ENCODE measurements around the gene JCAD. TPM values are rescaled to one million over a fixed set of nuclear protein-coding genes. Genes with fewer than 3 reads are reported as not detected.
A peak's percentile ranks its signal among the peaks of the same experiment; 100 is the strongest.

Gene JCAD, protein sequence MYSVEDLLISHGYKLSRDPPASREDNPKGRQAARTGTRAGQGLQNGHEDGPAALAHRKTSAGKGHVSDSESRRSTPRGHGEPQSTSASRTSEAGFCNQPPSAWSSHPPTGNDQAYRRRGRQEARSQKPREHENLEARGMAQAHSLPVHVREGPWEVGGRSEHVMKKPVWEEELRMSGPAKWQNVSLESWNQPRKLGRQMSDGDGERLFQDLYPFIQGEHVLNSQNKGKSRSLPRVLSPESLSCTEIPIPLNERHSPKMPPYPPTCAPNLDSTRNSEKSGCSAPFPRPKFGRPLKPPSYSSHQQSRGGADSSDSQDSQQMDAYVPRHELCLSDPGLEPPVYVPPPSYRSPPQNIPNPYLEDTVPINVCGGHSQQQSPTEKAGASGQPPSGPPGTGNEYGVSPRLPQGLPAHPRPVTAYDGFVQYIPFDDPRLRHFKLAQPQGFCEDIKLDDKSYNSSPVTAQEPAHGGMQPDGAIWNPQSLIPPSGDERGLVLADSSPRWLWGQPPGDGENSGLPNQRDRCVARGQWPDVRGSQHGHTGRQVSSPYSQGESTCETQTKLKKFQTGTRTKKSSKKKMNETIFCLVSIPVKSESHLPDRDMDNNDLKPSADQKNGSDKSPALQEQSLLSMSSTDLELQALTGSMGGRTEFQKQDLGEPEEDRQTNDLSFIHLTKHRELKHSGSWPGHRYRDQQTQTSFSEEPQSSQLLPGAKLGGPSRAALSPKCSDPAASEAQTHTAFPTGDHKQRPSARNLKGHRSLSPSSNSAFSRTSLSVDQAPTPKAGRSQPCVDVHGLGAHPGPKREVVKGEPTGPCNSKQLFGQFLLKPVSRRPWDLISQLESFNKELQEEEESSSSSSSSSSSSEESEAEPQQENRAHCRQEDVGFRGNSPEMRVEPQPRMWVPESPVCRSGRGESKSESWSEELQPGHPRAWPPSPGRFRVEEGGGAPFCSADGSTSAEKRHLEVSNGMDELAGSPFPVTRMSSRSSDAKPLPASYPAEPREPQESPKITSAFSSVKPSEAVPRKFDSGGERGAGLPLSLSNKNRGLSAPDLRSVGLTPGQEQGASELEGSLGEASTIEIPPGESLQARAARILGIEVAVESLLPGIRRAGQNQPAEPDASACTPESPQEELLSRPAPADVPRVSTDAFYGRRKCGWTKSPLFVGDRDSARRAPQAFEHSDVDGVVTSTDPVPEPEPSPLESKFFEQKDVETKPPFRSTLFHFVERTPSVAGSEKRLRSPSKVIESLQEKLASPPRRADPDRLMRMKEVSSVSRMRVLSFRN (N-terminal part only)
- total RNA-seq (2013; cell fraction: nucleolus; rRNA removed) = not detected in 2 replicates
- not detected in 2 replicates for total RNA-seq (2014; rRNA removed)
- not detected in 2 replicates for total RNA-seq (2014; rRNA removed; fragmentation: Illumina TruSeq; extraction: Trizol)
- total RNA-seq (2021) = 0.13 and 0.28 TPM in 2 replicates
- not detected for polyA plus RNA-seq (2011; ENCODE audit: low read depth)
- polyA plus RNA-seq (2011; rRNA removed) = 0.01 TPM in 1 of 2 replicates, not detected in the other
- under 0.01 TPM in 2 replicates for polyA plus RNA-seq (2011; cell fraction: cytosol; rRNA removed)
- polyA plus RNA-seq (2011; cell fraction: nucleus; rRNA removed) = not detected in 2 replicates
- 0.17 TPM in 1 of 2 replicates, not detected in the other for polyA plus RNA-seq (2012)
- polyA plus RNA-seq (2014; fragmentation: Illumina TruSeq; extraction: Trizol) = not detected in 2 replicates
- polyA plus RNA-seq (2014; fragmentation: Nextera tagmentation; extraction: Ambion mirVana) = not detected
- not detected in 2 replicates for polyA plus RNA-seq (2014; rRNA removed)
- not detected for polyA plus RNA-seq (2016; fragmentation: Nextera tagmentation; extraction: Ambion mirVana)
- polyA minus RNA-seq (2011; rRNA and poly(A)+ RNA removed) = not detected in 2 replicates
- polyA minus RNA-seq (2011; cell fraction: cytosol; rRNA and poly(A)+ RNA removed) = not detected in 2 replicates
- polyA minus RNA-seq (2011; cell fraction: nucleus; rRNA and poly(A)+ RNA removed) = under 0.01 TPM in 1 of 2 replicates, not detected in the other
- Bru-seq, nascent RNA = percentile 15 among the genes with signal in this experiment
- percentile 16 among the genes with signal in this experiment for BruChase-seq, experiment 1, labeled RNA remaining after a 6-hour chase
- percentile 19 among the genes with signal in this experiment for BruChase-seq, experiment 2, labeled RNA remaining after a 2-hour chase
- long read RNA-seq, experiment 1 = 0 reads
- long read RNA-seq, experiment 2 = 0 reads

DNA sequence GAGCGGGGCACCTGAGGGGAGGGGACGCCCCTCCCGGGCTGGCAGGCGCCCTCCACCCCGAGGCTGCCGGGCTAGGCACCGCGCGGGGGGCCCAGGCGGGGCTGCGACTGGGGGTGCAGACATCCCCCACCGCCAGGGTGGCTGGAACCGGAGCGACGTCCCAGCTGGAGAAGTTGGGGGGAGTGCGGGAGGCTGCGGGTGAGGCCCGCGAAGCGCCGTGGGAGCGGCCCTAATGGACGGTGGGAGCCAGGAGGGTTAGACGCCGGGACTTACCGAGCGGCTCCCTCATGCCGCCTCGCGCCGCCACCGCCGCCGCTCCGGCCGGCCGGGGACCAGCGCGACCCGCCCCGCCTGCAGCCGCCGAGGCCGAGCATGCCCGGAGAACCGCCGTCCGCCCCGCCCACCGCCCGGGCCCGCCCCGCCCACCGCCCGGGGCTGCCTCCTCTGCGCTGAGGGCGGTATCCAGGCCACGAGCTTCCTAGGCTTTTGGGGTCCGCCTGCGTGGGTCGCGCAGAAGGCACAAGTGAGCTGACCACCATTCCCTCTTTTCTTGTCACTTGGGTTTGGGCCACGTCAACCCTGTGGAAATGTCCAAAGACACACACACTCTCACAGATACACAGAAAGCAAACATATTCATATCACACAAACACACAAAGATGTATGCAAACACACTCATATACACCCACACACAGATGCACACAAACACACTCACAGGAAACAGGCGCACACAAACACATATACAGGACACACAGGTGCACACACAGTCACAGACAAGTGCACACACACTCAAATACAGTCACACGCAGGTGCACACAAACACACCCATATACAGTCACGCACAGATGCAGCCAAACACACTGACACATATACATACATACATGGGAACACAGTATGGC is at the start of gene JCAD:
Gene JCAD (minus strand): TSS at position 378 of the 899 bp plus-strand sequence. CDS start 11,774 bp downstream, outside the sequence.
- ChIA-PET POLR2A (no interaction called here), RAD21 (ENCODE audit: unreplicated experiment) (no interaction called here), SMC1A (ENCODE audit: uncharacterized antibody, unreplicated experiment) (no interaction called here), CTCF (no interaction called here)
- Histone ChIP-seq H3K4me1 (ENCODE audit: control insufficient read depth, insufficient read depth, low read length) (no peaks in the 10 kb centered on the region), H3K4me3 (no peak within 1 kb of the TSS), H3K9ac (ENCODE audit: control insufficient read depth, insufficient read depth, low read length) (no peak within 1 kb of the TSS), H3K27ac (ENCODE audit: control insufficient read depth, insufficient read depth) (no peak within 1 kb of the TSS), H3K9me3 (replicated peaks; ENCODE audit: control insufficient read depth, insufficient read depth, low read length) (no peaks in the 10 kb centered on the region), H4K20me1 (ENCODE audit: control insufficient read depth, insufficient read depth) (no peaks in the 10 kb centered on the region), H3K36me3 (ENCODE audit: control insufficient read depth in 2 of 2, insufficient read depth in 2 of 2, low read length in 1 of 2) (no peaks in the 10 kb centered on the region), H3K79me2 (ENCODE audit: control insufficient read depth, insufficient read depth, low read length) (no peaks in the 10 kb centered on the region), H3K27me3 (replicated peaks in 1 of 2; ENCODE audit: control insufficient read depth in 2 of 2, insufficient read depth in 2 of 2, low read length in 1 of 2) (peaks cover 5 to 8% of the 10 kb centered on the region in 2 experiments), H3K4me2 (ENCODE audit: control insufficient read depth, insufficient read depth) (peak within 1 kb of the TSS; percentile 38; the same call in 1 of the 2 replicates), H2AFZ (ENCODE audit: control insufficient read depth, low read depth, low read length) (no peak within 1 kb of the TSS; the same call in 1 of the 2 replicates)
- intact Hi-C loops (cut with micrococcal nuclease; ENCODE audit: unreplicated experiment) = no loop called here
- ATAC-seq = peak; percentile 66; the same call in 2 of the 3 replicates
- no TSS peak for BruUV-seq (replicated peaks)
- no peak for DNase-seq (ENCODE audit: low read depth, low spot score)
- in situ Hi-C loops (cut with MboI) = no loop called here
- WGBS (ENCODE audit: insufficient coverage, insufficient replicate concordance, low lambda C conversion rate, missing lambda C conversion rate) = 23% methylated on average over 36 of the region's 66 CpGs
- FAIRE-seq = no peak
- TF ChIP-seq POLR2A (IDR thresholded peaks at IDR 0.05; ENCODE audit: low read depth, low read length) = no peak
- no peak for TF ChIP-seq STAT3 (IDR thresholded peaks at IDR 0.05; ENCODE audit: low read depth, low read length)
- TF ChIP-seq, protein P1, sequence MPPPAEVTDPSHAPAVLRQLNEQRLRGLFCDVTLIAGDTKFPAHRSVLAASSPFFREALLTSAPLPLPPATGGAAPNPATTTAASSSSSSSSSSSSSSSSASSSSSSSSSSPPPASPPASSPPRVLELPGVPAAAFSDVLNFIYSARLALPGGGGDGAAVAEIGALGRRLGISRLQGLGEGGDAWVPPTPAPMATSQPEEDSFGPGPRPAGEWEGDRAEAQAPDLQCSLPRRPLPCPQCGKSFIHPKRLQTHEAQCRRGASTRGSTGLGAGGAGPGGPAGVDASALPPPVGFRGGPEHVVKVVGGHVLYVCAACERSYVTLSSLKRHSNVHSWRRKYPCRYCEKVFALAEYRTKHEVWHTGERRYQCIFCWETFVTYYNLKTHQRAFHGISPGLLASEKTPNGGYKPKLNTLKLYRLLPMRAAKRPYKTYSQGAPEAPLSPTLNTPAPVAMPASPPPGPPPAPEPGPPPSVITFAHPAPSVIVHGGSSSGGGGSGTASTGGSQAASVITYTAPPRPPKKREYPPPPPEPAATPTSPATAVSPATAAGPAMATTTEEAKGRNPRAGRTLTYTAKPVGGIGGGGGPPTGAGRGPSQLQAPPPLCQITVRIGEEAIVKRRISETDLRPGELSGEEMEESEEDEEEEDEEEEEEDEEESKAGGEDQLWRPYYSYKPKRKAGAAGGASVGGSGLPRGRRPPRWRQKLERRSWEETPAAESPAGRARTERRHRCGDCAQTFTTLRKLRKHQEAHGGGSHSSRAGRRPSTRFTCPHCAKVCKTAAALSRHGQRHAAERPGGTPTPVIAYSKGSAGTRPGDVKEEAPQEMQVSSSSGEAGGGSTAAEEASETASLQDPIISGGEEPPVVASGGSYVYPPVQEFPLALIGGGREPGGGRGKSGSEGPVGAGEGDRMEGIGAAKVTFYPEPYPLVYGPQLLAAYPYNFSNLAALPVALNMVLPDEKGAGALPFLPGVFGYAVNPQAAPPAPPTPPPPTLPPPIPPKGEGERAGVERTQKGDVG (CRISPR knock-in tag; IDR thresholded peaks at IDR 0.05) = no peak
- TF ChIP-seq, protein P2, sequence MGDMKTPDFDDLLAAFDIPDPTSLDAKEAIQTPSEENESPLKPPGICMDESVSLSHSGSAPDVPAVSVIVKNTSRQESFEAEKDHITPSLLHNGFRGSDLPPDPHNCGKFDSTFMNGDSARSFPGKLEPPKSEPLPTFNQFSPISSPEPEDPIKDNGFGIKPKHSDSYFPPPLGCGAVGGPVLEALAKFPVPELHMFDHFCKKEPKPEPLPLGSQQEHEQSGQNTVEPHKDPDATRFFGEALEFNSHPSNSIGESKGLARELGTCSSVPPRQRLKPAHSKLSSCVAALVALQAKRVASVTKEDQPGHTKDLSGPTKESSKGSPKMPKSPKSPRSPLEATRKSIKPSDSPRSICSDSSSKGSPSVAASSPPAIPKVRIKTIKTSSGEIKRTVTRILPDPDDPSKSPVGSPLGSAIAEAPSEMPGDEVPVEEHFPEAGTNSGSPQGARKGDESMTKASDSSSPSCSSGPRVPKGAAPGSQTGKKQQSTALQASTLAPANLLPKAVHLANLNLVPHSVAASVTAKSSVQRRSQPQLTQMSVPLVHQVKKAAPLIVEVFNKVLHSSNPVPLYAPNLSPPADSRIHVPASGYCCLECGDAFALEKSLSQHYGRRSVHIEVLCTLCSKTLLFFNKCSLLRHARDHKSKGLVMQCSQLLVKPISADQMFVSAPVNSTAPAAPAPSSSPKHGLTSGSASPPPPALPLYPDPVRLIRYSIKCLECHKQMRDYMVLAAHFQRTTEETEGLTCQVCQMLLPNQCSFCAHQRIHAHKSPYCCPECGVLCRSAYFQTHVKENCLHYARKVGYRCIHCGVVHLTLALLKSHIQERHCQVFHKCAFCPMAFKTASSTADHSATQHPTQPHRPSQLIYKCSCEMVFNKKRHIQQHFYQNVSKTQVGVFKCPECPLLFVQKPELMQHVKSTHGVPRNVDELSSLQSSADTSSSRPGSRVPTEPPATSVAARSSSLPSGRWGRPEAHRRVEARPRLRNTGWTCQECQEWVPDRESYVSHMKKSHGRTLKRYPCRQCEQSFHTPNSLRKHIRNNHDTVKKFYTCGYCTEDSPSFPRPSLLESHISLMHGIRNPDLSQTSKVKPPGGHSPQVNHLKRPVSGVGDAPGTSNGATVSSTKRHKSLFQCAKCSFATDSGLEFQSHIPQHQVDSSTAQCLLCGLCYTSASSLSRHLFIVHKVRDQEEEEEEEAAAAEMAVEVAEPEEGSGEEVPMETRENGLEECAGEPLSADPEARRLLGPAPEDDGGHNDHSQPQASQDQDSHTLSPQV (IDR thresholded peaks at IDR 0.05) = no peak
- TF ChIP-seq FOS (IDR thresholded peaks at IDR 0.05; ENCODE audit: borderline replicate concordance, extremely low read depth, insufficient read length) = no peak
- TF ChIP-seq RAD21 (IDR thresholded peaks at IDR 0.05; ENCODE audit: insufficient read depth, low read depth, low read length) = no peak

Measured in GM12878 (cell line).